T-helper 17 cell (primary cell): ENCODE results near the gene MAML3. TPM values are rescaled to one million over a fixed set of nuclear protein-coding genes. Genes with fewer than 3 reads are reported as not detected.

Source experiments
- ATAC-seq: fragments of 150-1000 bp; cut with Tn5 transposase; 2 replicates; pipeline ENCODE4 v1.10.0; 2021; ENCODE audit warnings: mild to moderate bottlenecking, moderate library complexity
- DNase-seq, 3 donors: peaks; one replicate each; pipeline versions ENCODE4 v3.0.0 to v3.0.0-alpha.2; 2020 to 2021
- H3K9me3 ChIP-seq: one replicate; pipeline ENCODE4 v1.7.0; 2013; ENCODE audit warnings: low read length, mild to moderate bottlenecking; ENCODE audit not compliant: control insufficient read depth, poor library complexity, severe bottlenecking
- H3K27ac Mint-ChIP-seq: one replicate; pipeline ENCODE4 v1.8.0; 2022; ENCODE audit warnings: mild to moderate bottlenecking, moderate library complexity, mixed read lengths
- H3K27me3 Mint-ChIP-seq: one replicate; pipeline ENCODE4 v1.8.0; 2022; ENCODE audit warnings: mixed read lengths
- H3K36me3 Mint-ChIP-seq: one replicate; pipeline ENCODE4 v1.8.0; 2022; ENCODE audit warnings: low read depth, mixed read lengths
- H3K4me1 Mint-ChIP-seq: one replicate; pipeline ENCODE4 v1.8.0; 2022; ENCODE audit warnings: mild to moderate bottlenecking, mixed read lengths
- H3K4me3 Mint-ChIP-seq: one replicate; pipeline ENCODE4 v1.8.0; 2022; ENCODE audit warnings: mild to moderate bottlenecking, moderate library complexity, mixed read lengths
- total RNA-seq, 4 donors: library from RNA in 2 of 4; stranded (reverse) in 2 of 4; gene quantifications; one replicate each; pipeline ENCODE4 v1.2.3 and lab custom pipeline; 2022 to 2026

The MAML3 gene
- total RNA-seq, 2 donors from 2014 or later = 1.1 to 4.2 TPM

- H3K27me3 Mint-ChIP-seq = peaks cover 19% of the 10 kb centered on the region
- ATAC-seq = no peak
- H3K4me1 Mint-ChIP-seq = no peaks in the 10 kb centered on the region
- no peaks in the 10 kb centered on the region for H3K36me3 Mint-ChIP-seq
- DNase-seq = no peak
- H3K27ac Mint-ChIP-seq = no peak overlapping the region
- H3K4me3 Mint-ChIP-seq = no peak overlapping the region
- H3K9me3 ChIP-seq = no peaks in the 10 kb centered on the region
Measured at GRCh38 chr4:139851639-139852038, 302.3 kb downstream of the MAML3 start.

DNA sequence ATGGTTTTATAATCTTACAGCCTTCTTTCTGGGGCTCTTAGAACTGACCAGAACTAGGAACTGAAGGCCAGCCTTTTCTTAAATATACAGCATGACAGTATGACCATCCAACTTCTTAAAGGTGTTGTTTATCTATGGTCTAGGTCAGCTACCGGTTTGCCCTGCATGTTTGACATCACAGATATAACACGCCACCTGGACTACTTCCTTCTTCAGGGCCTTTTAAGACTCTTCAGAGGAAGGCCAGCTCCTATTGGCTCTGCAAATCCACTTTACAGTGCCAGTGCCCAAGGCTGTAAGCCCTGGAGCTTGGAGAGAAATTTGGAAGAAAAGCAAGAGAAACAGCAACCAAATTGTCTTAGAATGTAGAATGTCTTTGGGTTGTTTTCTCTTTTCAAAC, 302.9 kb downstream of the MAML3 start:
- ATAC-seq (no peak), DNase-seq (no peak)
- H3K9me3 ChIP-seq = no peaks in the 10 kb centered on the region
- Mint-ChIP-seq H3K4me3 (no peak overlapping the region), H3K27me3 (peaks cover 17% of the 10 kb centered on the region), H3K36me3 (no peaks in the 10 kb centered on the region), H3K27ac (no peak overlapping the region), H3K4me1 (no peaks in the 10 kb centered on the region)

- H3K27me3 Mint-ChIP-seq = peaks cover 19% of the 10 kb centered on the region
- no peak for DNase-seq
- H3K9me3 ChIP-seq = no peaks in the 10 kb centered on the region
- H3K4me1 Mint-ChIP-seq = peaks cover 4% of the 10 kb centered on the region
- H3K27ac Mint-ChIP-seq = no peak overlapping the region
- ATAC-seq = no peak
- no peak overlapping the region for H3K4me3 Mint-ChIP-seq
- H3K36me3 Mint-ChIP-seq = no peaks in the 10 kb centered on the region
Measured at GRCh38 chr4:139849219-139849618, 304.8 kb downstream of the MAML3 start.

DNA sequence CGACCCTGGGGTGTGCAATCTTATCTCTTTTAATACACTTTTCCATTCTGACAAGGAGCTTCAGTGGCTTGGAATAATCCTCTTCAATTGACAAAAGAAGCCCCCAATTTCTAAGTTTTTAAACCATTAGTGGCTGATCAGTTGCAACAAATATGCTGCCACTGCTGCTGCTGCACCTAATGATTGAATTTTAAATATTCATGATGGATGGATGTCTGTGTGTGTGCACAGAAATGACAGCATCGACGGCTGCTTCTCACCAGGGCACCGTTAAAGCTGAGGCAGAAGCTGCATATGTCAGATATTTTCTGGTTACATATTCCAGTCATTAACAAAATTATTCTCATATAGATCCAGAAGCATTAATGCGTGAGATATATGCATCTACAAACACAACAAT, 306.0 kb downstream of the MAML3 start:
- H3K9me3 ChIP-seq = no peaks in the 10 kb centered on the region
- Mint-ChIP-seq H3K27me3 (peaks cover 26% of the 10 kb centered on the region), H3K4me1 (peaks cover 4% of the 10 kb centered on the region), H3K27ac (no peak overlapping the region), H3K4me3 (no peak overlapping the region), H3K36me3 (no peaks in the 10 kb centered on the region)
- ATAC-seq (no peak), DNase-seq (no peak)

- H3K9me3 ChIP-seq = no peaks in the 10 kb centered on the region
- Mint-ChIP-seq H3K27me3 (peaks cover 26% of the 10 kb centered on the region), H3K27ac (no peak overlapping the region), H3K4me1 (peaks cover 4% of the 10 kb centered on the region), H3K4me3 (no peak overlapping the region), H3K36me3 (no peaks in the 10 kb centered on the region)
- no peak for DNase-seq
- ATAC-seq = no peak
Measured at GRCh38 chr4:139847602-139848001, 306.4 kb downstream of the MAML3 start.

DNA sequence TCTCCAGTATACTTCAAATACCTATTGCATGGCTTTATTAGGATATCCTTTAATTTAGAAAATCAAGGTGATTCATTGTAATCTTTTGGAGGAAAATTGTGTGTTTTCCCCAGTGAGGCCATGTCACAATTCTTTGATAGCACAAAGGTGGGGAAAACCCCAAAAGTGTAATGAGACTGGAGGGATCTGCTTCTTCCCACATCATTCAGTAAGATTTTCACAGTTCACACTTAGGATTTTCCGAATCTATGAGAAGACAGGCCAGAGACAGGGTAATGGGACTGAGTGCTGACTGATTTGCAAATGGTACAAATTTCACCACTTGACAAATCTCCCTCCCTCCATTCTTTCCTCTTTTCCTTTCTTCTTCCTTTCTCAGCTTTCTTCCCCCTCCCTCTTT, 307.2 kb downstream of the MAML3 start:
- no peak overlapping the region for H3K4me3 Mint-ChIP-seq
- H3K27me3 Mint-ChIP-seq = peaks cover 26% of the 10 kb centered on the region
- DNase-seq (no peak), ATAC-seq (no peak)
- peaks cover 4% of the 10 kb centered on the region for H3K4me1 Mint-ChIP-seq
- H3K9me3 ChIP-seq = no peaks in the 10 kb centered on the region
- H3K36me3 Mint-ChIP-seq = no peaks in the 10 kb centered on the region
- no peak overlapping the region for H3K27ac Mint-ChIP-seq

DNA sequence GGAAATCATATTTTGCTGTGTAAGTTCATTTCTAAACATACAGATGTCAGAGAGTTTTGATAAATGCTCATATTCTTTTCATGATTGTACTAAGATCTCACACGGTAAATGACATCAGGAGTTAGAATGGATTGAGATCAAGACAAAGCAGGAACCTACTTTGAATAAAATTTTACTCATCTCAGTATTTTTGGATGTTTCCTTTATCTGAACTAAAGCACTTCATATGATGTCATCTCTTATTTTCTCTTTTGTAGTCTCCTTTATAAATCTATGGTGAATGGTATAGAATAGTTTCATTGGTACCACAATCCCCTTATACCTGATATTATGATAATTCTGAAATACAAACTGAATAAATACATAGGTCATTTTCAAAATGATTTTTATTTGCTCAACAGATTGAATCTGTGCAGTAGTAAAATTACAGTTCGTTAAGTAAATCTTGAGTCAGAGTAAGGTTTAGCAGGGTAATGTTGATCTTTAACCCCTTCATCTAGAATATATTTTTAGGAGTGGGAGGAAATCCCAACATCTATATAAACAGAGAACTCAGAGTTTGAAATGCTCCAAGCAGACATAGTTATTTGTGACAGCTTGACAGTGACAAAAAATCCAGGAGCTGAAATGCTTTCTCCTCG, 308.4 kb downstream of the MAML3 start:
- DNase-seq (no peak), ATAC-seq (no peak)
- no peaks in the 10 kb centered on the region for H3K36me3 Mint-ChIP-seq
- no peaks in the 10 kb centered on the region for H3K9me3 ChIP-seq
- H3K27me3 Mint-ChIP-seq = peaks cover 26% of the 10 kb centered on the region
- H3K4me3 Mint-ChIP-seq = no peak overlapping the region
- no peak overlapping the region for H3K27ac Mint-ChIP-seq
- H3K4me1 Mint-ChIP-seq = peaks cover 4% of the 10 kb centered on the region

DNA sequence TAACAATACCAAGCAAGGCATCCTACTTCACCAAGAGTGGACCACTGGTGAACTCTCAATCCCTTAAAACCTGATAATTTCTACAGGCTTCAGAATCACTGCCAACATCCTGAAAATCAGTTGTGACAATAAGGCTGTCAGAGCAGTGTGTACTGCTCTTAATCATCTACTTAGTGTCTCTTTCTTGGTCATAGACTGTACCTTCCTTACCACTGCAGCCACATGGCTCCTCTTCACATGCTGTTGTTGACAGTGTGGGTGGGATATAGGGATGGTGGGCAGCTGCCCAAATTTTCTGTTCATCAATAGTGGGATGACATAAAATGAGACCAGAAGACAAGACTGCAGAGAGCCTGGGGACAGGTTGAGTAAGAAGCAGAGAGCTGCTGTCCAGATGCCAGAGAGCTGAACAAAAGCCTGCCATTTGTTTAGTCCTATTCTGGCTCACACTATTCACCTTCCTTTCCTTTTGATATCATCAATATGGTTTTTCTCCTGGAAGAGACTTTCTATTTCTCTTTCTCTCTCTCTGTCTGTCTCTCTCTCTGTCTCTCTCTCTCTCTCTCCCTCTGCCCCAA, 309.4 kb downstream of the MAML3 start:
- DNase-seq (no peak), ATAC-seq (no peak)
- Mint-ChIP-seq H3K36me3 (no peaks in the 10 kb centered on the region), H3K27ac (no peak overlapping the region), H3K27me3 (peaks cover 33% of the 10 kb centered on the region), H3K4me1 (peaks cover 4% of the 10 kb centered on the region), H3K4me3 (no peak overlapping the region)
- H3K9me3 ChIP-seq = no peaks in the 10 kb centered on the region

GRCh38 chr4:139844057-139844456, 309.9 kb downstream of the MAML3 start:
- Mint-ChIP-seq H3K36me3 (no peaks in the 10 kb centered on the region), H3K4me1 (peaks cover 4% of the 10 kb centered on the region), H3K27ac (no peak overlapping the region), H3K4me3 (no peak overlapping the region), H3K27me3 (peaks cover 28% of the 10 kb centered on the region)
- no peak for ATAC-seq
- H3K9me3 ChIP-seq = no peaks in the 10 kb centered on the region
- DNase-seq = no peak

GRCh38 chr4:139843641-139844040, 310.3 kb downstream of the MAML3 start:
- H3K9me3 ChIP-seq = no peaks in the 10 kb centered on the region
- H3K4me3 Mint-ChIP-seq = no peak overlapping the region
- H3K4me1 Mint-ChIP-seq = peaks cover 4% of the 10 kb centered on the region
- peaks cover 24% of the 10 kb centered on the region for H3K27me3 Mint-ChIP-seq
- DNase-seq = no peak
- H3K27ac Mint-ChIP-seq = no peak overlapping the region
- ATAC-seq = no peak
- no peaks in the 10 kb centered on the region for H3K36me3 Mint-ChIP-seq

DNA sequence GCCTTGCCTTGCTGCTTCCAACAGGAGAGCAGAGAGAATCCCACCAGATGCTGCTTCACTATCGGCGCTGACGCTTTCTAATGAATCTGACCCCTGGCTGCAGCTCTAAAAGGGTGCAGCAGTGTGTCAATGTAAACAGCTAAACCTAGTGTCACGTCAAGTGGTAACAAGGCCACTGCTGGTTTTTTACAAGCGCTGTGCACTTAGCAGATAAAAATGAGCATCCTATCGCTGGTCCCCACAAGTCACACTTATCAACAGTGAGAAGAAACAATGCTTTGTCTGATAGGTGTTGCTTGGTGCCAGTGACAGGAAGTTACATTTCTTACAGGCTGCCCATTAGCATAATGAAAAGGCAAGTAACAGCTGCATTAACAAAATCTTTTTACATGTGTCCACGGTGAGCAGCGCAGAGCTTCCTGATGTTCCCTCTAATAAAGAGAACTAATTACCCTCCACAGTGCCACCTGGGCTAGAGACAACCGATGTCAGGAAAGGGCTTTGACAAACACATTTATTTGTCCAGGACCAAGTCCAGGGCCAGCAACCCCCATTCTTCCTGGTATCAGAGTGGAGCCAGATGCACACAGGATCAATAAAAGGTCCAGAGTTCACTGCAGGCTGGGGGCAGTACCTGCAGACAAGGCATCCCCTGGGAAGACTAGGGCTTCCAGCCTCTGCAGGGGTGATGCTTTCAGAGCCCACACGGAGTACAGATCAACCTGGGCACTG, 312.4 kb downstream of the MAML3 start:
- Mint-ChIP-seq H3K4me1 (peaks cover 4% of the 10 kb centered on the region), H3K36me3 (no peaks in the 10 kb centered on the region), H3K27me3 (peaks cover 22% of the 10 kb centered on the region), H3K4me3 (no peak overlapping the region), H3K27ac (no peak overlapping the region)
- no peaks in the 10 kb centered on the region for H3K9me3 ChIP-seq
- ATAC-seq (no peak), DNase-seq (no peak)

GRCh38 chr4:139840773-139841172, 313.2 kb downstream of the MAML3 start:
- peaks cover 4% of the 10 kb centered on the region for H3K4me1 Mint-ChIP-seq
- ATAC-seq = no peak
- H3K9me3 ChIP-seq = no peaks in the 10 kb centered on the region
- H3K4me3 Mint-ChIP-seq = no peak overlapping the region
- DNase-seq = no peak
- no peak overlapping the region for H3K27ac Mint-ChIP-seq
- H3K27me3 Mint-ChIP-seq = peaks cover 22% of the 10 kb centered on the region
- H3K36me3 Mint-ChIP-seq = no peaks in the 10 kb centered on the region

- H3K4me1 Mint-ChIP-seq = no peaks in the 10 kb centered on the region
- H3K4me3 Mint-ChIP-seq = no peak overlapping the region
- H3K9me3 ChIP-seq = no peaks in the 10 kb centered on the region
- DNase-seq (no peak), ATAC-seq (no peak)
- H3K27ac Mint-ChIP-seq = no peak overlapping the region
- peaks cover 15% of the 10 kb centered on the region for H3K27me3 Mint-ChIP-seq
- H3K36me3 Mint-ChIP-seq = no peaks in the 10 kb centered on the region
Measured at GRCh38 chr4:139839403-139840031, 314.5 kb downstream of the MAML3 start.
